KMS-11 (cell line): ENCODE measurements around the gene ISG20L2.

Experiments used
- H2AFZ ChIP-seq: fragments of 200-600 bp; sonication (generic); 2 replicates; pipeline ENCODE4 v1.6.1; 2016; ENCODE audit warnings: antibody characterized with exemption, mixed run types, low read depth
- H3K27ac ChIP-seq: fragments of 200-600 bp; sonication (generic); 2 replicates; pipeline ENCODE4 v1.6.1; 2016; ENCODE audit warnings: mild to moderate bottlenecking, mixed run types
- H3K27me3 ChIP-seq: fragments of 200-600 bp; sonication (generic); 2 replicates; pipeline ENCODE4 v1.6.1; 2017; ENCODE audit warnings: mild to moderate bottlenecking, low read depth, mixed run types, moderate library complexity; ENCODE audit not compliant: insufficient read depth
- H3K36me3 ChIP-seq: fragments of 200-600 bp; sonication (generic); 2 replicates; pipeline ENCODE4 v1.6.1; 2017; ENCODE audit warnings: mild to moderate bottlenecking, mixed run types; ENCODE audit not compliant: insufficient read depth
- H3K4me1 ChIP-seq: fragments of 200-600 bp; sonication (generic); 2 replicates; pipeline ENCODE4 v1.6.1; 2016; ENCODE audit warnings: mild to moderate bottlenecking, low read depth, mixed run types; ENCODE audit not compliant: poor library complexity, severe bottlenecking
- H3K4me2 ChIP-seq: fragments of 200-600 bp; sonication (generic); 2 replicates; pipeline ENCODE4 v1.7.0; 2016; ENCODE audit warnings: mild to moderate bottlenecking, mixed run types
- H3K4me3 ChIP-seq: fragments of 200-600 bp; sonication (generic); IDR thresholded peaks from 2 replicates; pipeline ENCODE4 v1.6.1; 2017; ENCODE audit warnings: low read depth, low read length, mixed read lengths; ENCODE audit not compliant: insufficient read depth
- H3K79me2 ChIP-seq: fragments of 200-600 bp; sonication (generic); 2 replicates; pipeline ENCODE4 v1.6.1; 2016; ENCODE audit warnings: low read depth, mixed run types; ENCODE audit not compliant: insufficient read depth
- H3K9ac ChIP-seq: fragments of 200-600 bp; sonication (generic); 2 replicates; pipeline ENCODE4 v1.6.1; 2016; ENCODE audit warnings: mild to moderate bottlenecking, mixed run types
- H4K20me1 ChIP-seq: fragments of 200-600 bp; sonication (generic); 2 replicates; pipeline ENCODE4 v1.6.1; 2016; ENCODE audit warnings: mild to moderate bottlenecking, mixed run types; ENCODE audit not compliant: insufficient read depth
- TF ChIP-seq, protein P1 (sequence below): fragments of 200-600 bp; sonication (generic); conservative IDR thresholded peaks from 2 replicates; pipeline ENCODE4 v1.6.1; 2017; ENCODE audit warnings: low read depth, mild to moderate bottlenecking, antibody characterized with exemption, low read length, moderate library complexity, mixed read lengths

Gene ISG20L2

DNA sequence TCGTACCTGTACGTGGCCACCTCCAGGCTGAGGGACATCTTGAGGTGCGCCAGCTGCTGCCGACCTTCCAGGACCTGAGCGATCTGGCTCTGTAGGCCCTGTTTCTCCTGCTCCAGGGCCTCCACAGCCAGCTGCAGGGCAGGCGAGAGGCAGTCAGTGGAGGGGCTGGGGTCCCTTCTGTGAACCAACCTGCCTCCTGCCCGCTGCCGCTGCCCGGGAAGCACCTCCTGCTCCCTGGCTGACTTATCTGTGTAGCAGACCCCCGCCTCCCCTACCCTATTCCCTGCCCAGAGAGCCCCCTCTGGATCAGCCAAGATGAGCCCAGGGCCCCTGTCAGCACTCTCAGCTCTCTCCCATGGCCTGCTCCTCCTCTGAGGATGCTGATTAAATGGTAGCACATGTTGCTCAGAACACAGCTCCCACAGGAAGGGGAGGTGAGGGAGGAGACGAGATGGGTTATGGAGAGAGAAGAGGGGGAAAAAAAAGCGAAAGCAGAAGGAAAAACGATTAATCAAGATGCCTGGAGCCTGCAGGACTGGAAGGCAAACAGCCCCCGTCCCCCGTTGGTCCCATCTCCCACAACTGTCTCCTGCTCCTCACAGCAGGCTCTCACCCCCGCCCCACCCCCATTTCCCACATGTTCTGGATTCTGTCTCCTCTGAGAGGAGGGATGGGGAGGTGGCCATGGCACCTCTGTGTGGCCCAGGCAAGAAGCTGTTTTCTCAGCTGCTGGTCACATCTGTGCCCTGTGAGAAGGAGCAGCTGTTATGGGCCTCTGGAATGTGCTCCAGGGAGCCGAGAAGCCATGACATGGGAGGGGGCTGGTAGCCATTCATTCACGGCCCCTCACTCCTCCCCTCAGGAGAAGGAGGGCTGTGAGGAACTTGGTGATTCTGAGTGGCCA lies 53.1 kb downstream of the ISG20L2 start:
- Histone ChIP-seq H3K27ac (no peak overlapping the region), H3K4me3 (no peak overlapping the region), H2AFZ (no peak overlapping the region), H3K79me2 (no peaks in the 10 kb centered on the region), H3K27me3 (peaks cover 100% of the 10 kb centered on the region), H3K36me3 (no peaks in the 10 kb centered on the region), H3K4me1 (no peaks in the 10 kb centered on the region), H3K4me2 (no peak overlapping the region), H3K9ac (no peak overlapping the region), H4K20me1 (no peaks in the 10 kb centered on the region)
- TF ChIP-seq, protein P1, sequence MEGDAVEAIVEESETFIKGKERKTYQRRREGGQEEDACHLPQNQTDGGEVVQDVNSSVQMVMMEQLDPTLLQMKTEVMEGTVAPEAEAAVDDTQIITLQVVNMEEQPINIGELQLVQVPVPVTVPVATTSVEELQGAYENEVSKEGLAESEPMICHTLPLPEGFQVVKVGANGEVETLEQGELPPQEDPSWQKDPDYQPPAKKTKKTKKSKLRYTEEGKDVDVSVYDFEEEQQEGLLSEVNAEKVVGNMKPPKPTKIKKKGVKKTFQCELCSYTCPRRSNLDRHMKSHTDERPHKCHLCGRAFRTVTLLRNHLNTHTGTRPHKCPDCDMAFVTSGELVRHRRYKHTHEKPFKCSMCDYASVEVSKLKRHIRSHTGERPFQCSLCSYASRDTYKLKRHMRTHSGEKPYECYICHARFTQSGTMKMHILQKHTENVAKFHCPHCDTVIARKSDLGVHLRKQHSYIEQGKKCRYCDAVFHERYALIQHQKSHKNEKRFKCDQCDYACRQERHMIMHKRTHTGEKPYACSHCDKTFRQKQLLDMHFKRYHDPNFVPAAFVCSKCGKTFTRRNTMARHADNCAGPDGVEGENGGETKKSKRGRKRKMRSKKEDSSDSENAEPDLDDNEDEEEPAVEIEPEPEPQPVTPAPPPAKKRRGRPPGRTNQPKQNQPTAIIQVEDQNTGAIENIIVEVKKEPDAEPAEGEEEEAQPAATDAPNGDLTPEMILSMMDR, result no peak

GRCh38 chr1:156673387-156674121 lies 55.0 kb downstream of the ISG20L2 start:
- no peak overlapping the region for H3K9ac ChIP-seq
- no peaks in the 10 kb centered on the region for H4K20me1 ChIP-seq
- no peak overlapping the region for H3K4me3 ChIP-seq
- no peak overlapping the region for H3K27ac ChIP-seq
- no peak overlapping the region for H3K4me2 ChIP-seq
- peaks cover 96% of the 10 kb centered on the region for H3K27me3 ChIP-seq
- no peaks in the 10 kb centered on the region for H3K36me3 ChIP-seq
- no peak overlapping the region for H2AFZ ChIP-seq
- TF ChIP-seq, protein P1, result no peak
- no peaks in the 10 kb centered on the region for H3K4me1 ChIP-seq
- no peaks in the 10 kb centered on the region for H3K79me2 ChIP-seq
